Astrocyte (in vitro differentiated cells and primary cell): ENCODE results near the gene OSBP2. TPM values are rescaled to one million over a fixed set of nuclear protein-coding genes. Genes with fewer than 3 reads are reported as not detected.

Experiments
- DNase-seq: peaks from one replicate; pipeline ENCODE4 v3.0.0-alpha.2; 2010; ENCODE audit warnings: low read depth
- FAIRE-seq: peaks from 2 replicates; lab custom pipeline; 2011; peaks lifted over from hg19 to GRCh38; lab: Jason Lieb, UNC
- H2AFZ ChIP-seq: 2 replicates; pipeline ENCODE4 v1.6.0; 2012; ENCODE audit warnings: low read depth, low read length, inconsistent platforms
- H3K27ac ChIP-seq: 2 replicates; pipeline ENCODE4 v1.5.1; 2011; ENCODE audit warnings: low read depth, low read length, inconsistent platforms
- H3K27me3 ChIP-seq: 2 replicates; pipeline ENCODE4 v1.6.0; 2011; ENCODE audit warnings: low read length, inconsistent platforms; ENCODE audit not compliant: insufficient read depth
- H3K36me3 ChIP-seq: 2 replicates; pipeline ENCODE4 v1.5.1; 2011; ENCODE audit warnings: low read length, inconsistent platforms; ENCODE audit not compliant: insufficient read depth
- H3K4me1 ChIP-seq: 2 replicates; pipeline ENCODE4 v1.5.1; 2011; ENCODE audit warnings: low read length, inconsistent platforms; ENCODE audit not compliant: insufficient read depth
- H3K4me2 ChIP-seq: 2 replicates; pipeline ENCODE4 v1.6.0; 2012; ENCODE audit warnings: low read length, inconsistent platforms
- H3K4me3 ChIP-seq: 2 replicates; pipeline ENCODE4 v1.5.1; 2011; ENCODE audit warnings: low read depth, mild to moderate bottlenecking, low read length, inconsistent platforms; ENCODE audit not compliant: insufficient read depth
- H3K79me2 ChIP-seq: 2 replicates; pipeline ENCODE4 v1.6.0; 2012; ENCODE audit warnings: mild to moderate bottlenecking, low read length, inconsistent platforms; ENCODE audit not compliant: insufficient read depth
- H3K9ac ChIP-seq: 2 replicates; pipeline ENCODE4 v1.6.0; 2012; ENCODE audit warnings: mild to moderate bottlenecking, low read length, inconsistent platforms
- H3K9me3 ChIP-seq: 2 replicates; pipeline ENCODE4 v1.5.1; 2012; ENCODE audit warnings: low read depth, mild to moderate bottlenecking, low read length, inconsistent platforms; ENCODE audit not compliant: insufficient read depth
- H4K20me1 ChIP-seq: 2 replicates; pipeline ENCODE4 v1.6.0; 2012; ENCODE audit warnings: low read length, inconsistent platforms; ENCODE audit not compliant: insufficient read depth
- H3K27ac Mint-ChIP-seq: one replicate; pipeline ENCODE4 v1.8.0; 2021; ENCODE audit warnings: mild to moderate bottlenecking, mixed read lengths; ENCODE audit not compliant: unreplicated experiment
- H3K27me3 Mint-ChIP-seq: one replicate; pipeline ENCODE4 v1.8.0; 2021; ENCODE audit warnings: low read depth, mixed read lengths; ENCODE audit not compliant: unreplicated experiment
- H3K36me3 Mint-ChIP-seq: one replicate; pipeline ENCODE4 v1.8.0; 2021; ENCODE audit warnings: low read depth, mixed read lengths; ENCODE audit not compliant: unreplicated experiment
- H3K4me1 Mint-ChIP-seq: one replicate; pipeline ENCODE4 v1.8.0; 2021; ENCODE audit warnings: low read depth, mixed read lengths; ENCODE audit not compliant: unreplicated experiment
- H3K4me3 Mint-ChIP-seq: one replicate; pipeline ENCODE4 v1.8.0; 2021; ENCODE audit warnings: mild to moderate bottlenecking, moderate library complexity, mixed read lengths; ENCODE audit not compliant: unreplicated experiment
- H3K9me3 Mint-ChIP-seq: one replicate; pipeline ENCODE4 v1.8.0; 2021; ENCODE audit warnings: mild to moderate bottlenecking, mixed read lengths; ENCODE audit not compliant: unreplicated experiment
- EZH2 ChIP-seq: IDR thresholded peaks from 2 replicates; pipeline ENCODE4 v1.6.1; 2012; ENCODE audit warnings: mild to moderate bottlenecking, low read length, inconsistent platforms; ENCODE audit not compliant: insufficient read depth
- total RNA-seq: library from RNA; stranded (reverse); gene quantifications from 2 replicates; pipeline ENCODE4 v1.2.1, GENCODE V29; 2021
- TF ChIP-seq, protein P1 (sequence below): IDR thresholded peaks from 2 replicates; pipeline ENCODE4 v1.5.1; 2011; ENCODE audit warnings: low read depth, mild to moderate bottlenecking, inconsistent platforms, low read length, moderate library complexity; ENCODE audit not compliant: insufficient read depth

OSBP2 gene
- total RNA-seq, 1 donor from 2014 or later, result 0.48 TPM

DNA sequence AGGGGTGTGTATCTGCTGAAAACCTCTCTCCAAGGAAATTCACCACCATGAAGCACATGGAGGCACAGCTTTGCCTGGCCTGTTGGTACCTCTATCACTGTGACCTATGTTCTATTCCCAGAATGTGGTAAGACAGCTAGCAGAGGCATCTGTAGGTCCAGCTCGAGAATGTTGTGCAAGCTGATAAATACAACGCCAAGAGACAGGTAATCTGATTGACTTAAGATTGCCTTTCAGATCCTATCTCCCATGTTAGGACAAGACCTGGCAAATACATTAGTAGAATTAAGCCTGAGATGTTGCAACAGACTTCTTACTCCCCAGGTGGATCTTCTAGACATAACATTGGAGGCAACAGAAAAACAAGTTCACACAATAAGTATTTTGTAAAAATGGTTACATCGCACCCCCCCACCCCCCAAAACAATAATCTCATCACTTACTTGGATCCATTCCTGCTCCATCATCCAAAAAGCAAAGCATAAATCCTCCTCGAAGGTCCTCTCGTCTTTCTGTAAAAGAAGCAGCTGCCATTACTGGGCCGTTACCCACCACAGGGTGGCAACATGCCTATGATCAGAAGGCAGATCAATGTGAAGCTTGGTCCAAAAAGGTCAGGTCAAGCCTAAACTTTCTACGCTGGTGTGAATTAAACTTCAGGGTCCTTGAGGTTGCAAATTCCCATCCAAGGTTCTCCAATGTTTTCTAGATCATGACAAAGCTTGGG, 255.4 kb downstream of the OSBP2 start:
- no peak for FAIRE-seq
- H3K36me3 ChIP-seq, result peaks cover 56% of the 10 kb centered on the region
- peaks cover 45% of the 10 kb centered on the region for H3K36me3 Mint-ChIP-seq
- H3K9me3 ChIP-seq, result no peaks in the 10 kb centered on the region
- TF ChIP-seq EZH2, result no peak
- TF ChIP-seq, protein P1, sequence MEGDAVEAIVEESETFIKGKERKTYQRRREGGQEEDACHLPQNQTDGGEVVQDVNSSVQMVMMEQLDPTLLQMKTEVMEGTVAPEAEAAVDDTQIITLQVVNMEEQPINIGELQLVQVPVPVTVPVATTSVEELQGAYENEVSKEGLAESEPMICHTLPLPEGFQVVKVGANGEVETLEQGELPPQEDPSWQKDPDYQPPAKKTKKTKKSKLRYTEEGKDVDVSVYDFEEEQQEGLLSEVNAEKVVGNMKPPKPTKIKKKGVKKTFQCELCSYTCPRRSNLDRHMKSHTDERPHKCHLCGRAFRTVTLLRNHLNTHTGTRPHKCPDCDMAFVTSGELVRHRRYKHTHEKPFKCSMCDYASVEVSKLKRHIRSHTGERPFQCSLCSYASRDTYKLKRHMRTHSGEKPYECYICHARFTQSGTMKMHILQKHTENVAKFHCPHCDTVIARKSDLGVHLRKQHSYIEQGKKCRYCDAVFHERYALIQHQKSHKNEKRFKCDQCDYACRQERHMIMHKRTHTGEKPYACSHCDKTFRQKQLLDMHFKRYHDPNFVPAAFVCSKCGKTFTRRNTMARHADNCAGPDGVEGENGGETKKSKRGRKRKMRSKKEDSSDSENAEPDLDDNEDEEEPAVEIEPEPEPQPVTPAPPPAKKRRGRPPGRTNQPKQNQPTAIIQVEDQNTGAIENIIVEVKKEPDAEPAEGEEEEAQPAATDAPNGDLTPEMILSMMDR, result no peak
- peaks cover 13% of the 10 kb centered on the region for H3K4me1 Mint-ChIP-seq
- H3K27me3 ChIP-seq, result no peaks in the 10 kb centered on the region
- H3K79me2 ChIP-seq, result peaks cover 4% of the 10 kb centered on the region
- no peak overlapping the region for H3K27ac ChIP-seq
- H3K9ac ChIP-seq, result no peak overlapping the region
- no peaks in the 10 kb centered on the region for H3K4me1 ChIP-seq
- no peak overlapping the region for H3K27ac Mint-ChIP-seq
- DNase-seq, result no peak
- no peak overlapping the region for H3K4me2 ChIP-seq
- no peak overlapping the region for H3K4me3 Mint-ChIP-seq
- H3K4me3 ChIP-seq, result no peak overlapping the region
- H3K27me3 Mint-ChIP-seq, result no peaks in the 10 kb centered on the region
- H3K9me3 Mint-ChIP-seq, result no peaks in the 10 kb centered on the region
- H4K20me1 ChIP-seq, result peaks cover 46% of the 10 kb centered on the region
- no peak overlapping the region for H2AFZ ChIP-seq

DNA sequence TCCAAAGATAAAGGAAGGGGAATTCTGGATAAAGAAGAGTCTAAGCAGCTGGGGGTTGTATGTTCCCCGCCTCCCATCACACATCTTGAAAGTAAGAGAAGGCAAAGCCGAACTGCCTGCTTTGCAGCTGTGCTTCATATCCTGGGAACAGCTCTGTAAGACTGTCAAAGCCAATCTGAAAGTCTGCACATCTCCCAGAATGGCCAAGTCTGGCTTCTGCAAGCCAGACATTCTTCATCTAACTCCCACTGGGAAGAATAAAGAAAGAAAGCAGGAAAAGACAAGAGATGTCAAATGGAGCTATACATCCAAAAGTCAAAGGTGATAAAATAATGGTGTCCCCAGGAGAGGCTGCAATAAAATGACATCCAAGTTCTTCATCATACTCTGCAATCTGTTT, 258.5 kb downstream of the OSBP2 start:
- no peaks in the 10 kb centered on the region for H3K9me3 Mint-ChIP-seq
- H3K36me3 Mint-ChIP-seq, result peaks cover 30% of the 10 kb centered on the region
- Histone ChIP-seq H2AFZ (no peak overlapping the region), H3K4me2 (no peak overlapping the region), H3K9me3 (no peaks in the 10 kb centered on the region), H3K36me3 (peaks cover 33% of the 10 kb centered on the region), H3K27ac (no peak overlapping the region), H3K4me1 (no peaks in the 10 kb centered on the region), H3K4me3 (no peak overlapping the region), H3K9ac (no peak overlapping the region), H3K79me2 (peaks cover 4% of the 10 kb centered on the region), H4K20me1 (peaks cover 36% of the 10 kb centered on the region), H3K27me3 (no peaks in the 10 kb centered on the region)
- TF ChIP-seq, protein P1, result no peak
- no peak for TF ChIP-seq EZH2
- no peak for FAIRE-seq
- peaks cover 12% of the 10 kb centered on the region for H3K4me1 Mint-ChIP-seq
- no peak for DNase-seq
- H3K27me3 Mint-ChIP-seq, result no peaks in the 10 kb centered on the region
- H3K27ac Mint-ChIP-seq, result no peak overlapping the region
- no peak overlapping the region for H3K4me3 Mint-ChIP-seq

DNA sequence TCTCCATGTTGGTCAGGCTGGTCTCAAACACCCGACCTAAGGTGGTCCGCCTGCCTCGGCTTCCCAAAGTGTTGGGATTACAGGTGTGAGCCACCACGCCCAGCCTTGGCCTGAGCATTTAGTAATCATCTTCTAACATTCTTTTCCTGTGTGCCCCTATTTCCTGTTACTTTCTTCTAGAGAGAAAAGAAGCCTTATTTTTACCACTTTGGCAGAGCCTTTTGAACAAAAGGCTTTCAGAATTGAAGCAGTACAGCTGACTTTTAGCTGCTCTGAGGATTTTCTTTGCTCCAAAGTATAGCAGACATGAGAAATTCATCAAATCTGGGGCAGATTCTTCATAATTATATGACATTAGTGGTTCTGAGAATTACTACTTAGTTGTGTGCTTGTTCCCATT, 260.5 kb downstream of the OSBP2 start:
- H3K9ac ChIP-seq, result no peak overlapping the region
- no peak overlapping the region for H3K4me2 ChIP-seq
- FAIRE-seq (no peak), DNase-seq (no peak)
- peaks cover 13% of the 10 kb centered on the region for H3K79me2 ChIP-seq
- Mint-ChIP-seq H3K4me3 (no peak overlapping the region), H3K9me3 (no peaks in the 10 kb centered on the region), H3K27me3 (no peaks in the 10 kb centered on the region), H3K36me3 (peaks cover 22% of the 10 kb centered on the region), H3K4me1 (peaks cover 8% of the 10 kb centered on the region), H3K27ac (no peak overlapping the region)
- no peaks in the 10 kb centered on the region for H3K27me3 ChIP-seq
- H3K4me3 ChIP-seq, result no peak overlapping the region
- no peak overlapping the region for H3K27ac ChIP-seq
- no peaks in the 10 kb centered on the region for H3K9me3 ChIP-seq
- no peaks in the 10 kb centered on the region for H3K4me1 ChIP-seq
- no peak overlapping the region for H2AFZ ChIP-seq
- H3K36me3 ChIP-seq, result peaks cover 21% of the 10 kb centered on the region
- TF ChIP-seq EZH2, result no peak
- TF ChIP-seq, protein P1, result no peak
- peaks cover 22% of the 10 kb centered on the region for H4K20me1 ChIP-seq
